Jurkat, Clone E6-1 (cell line): ENCODE measurements around the gene DHRSX.

ENCODE experiments used
- DNase-seq: peaks from one replicate; pipeline ENCODE4 v3.0.0-alpha.2; 2011; ENCODE audit warnings: low read depth, low spot score
- H3K4me3 ChIP-seq: 2 replicates; pipeline ENCODE4 v1.5.1; 2011; ENCODE audit warnings: mild to moderate bottlenecking, low read length, control low read depth, moderate library complexity

The DHRSX gene

GRCh38 chrX:2343413-2343812 lies 157.4 kb downstream of the DHRSX start:
- H3K4me3 ChIP-seq, result no peak overlapping the region
- no peak for DNase-seq

GRCh38 chrX:2342874-2343273 lies 157.9 kb downstream of the DHRSX start:
- no peak for DNase-seq
- no peak overlapping the region for H3K4me3 ChIP-seq

- H3K4me3 ChIP-seq, result no peak overlapping the region
These were observed 158.5 kb downstream of the DHRSX start for GRCh38 chrX:2342281-2342688.

GRCh38 chrX:2340991-2341390 lies 159.8 kb downstream of the DHRSX start:
- no peak overlapping the region for H3K4me3 ChIP-seq
- no peak for DNase-seq

More at GRCh38 chrX:2342281-2342688, 158.5 kb downstream of the DHRSX start:
- no peak for DNase-seq

- DNase-seq, result no peak
- H3K4me3 ChIP-seq, result no peak overlapping the region
These were observed 164.6 kb downstream of the DHRSX start for GRCh38 chrX:2336181-2336580.

- H3K4me3 ChIP-seq, result no peak overlapping the region
- no peak for DNase-seq
These were observed 166.5 kb downstream of the DHRSX start for GRCh38 chrX:2334237-2334636.

GRCh38 chrX:2332252-2332651 lies 168.5 kb downstream of the DHRSX start:
- no peak overlapping the region for H3K4me3 ChIP-seq
- no peak for DNase-seq

GRCh38 chrX:2330910-2331309 lies 169.9 kb downstream of the DHRSX start:
- no peak for DNase-seq
- H3K4me3 ChIP-seq, result no peak overlapping the region

DNA sequence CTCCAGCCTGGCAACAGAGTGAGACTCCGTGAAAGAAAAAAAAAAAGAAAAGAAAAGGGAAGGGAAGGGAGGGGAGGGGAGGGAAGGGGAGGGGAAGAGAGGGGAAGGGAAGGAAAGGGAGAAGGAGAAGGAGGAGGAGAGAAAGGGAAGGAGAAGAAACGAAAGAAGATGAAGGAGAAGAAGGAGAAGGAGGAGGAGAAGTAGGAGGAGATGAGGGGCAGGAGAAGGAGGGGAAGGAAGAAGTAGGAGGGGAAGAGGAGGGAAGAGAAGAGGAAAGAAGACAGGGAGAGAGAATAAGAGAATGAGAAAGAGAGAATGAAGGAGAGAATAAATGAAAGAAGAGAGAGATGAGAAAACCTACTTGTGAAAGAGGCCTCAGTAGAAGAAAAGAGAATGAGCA lies 170.3 kb downstream of the DHRSX start:
- H3K4me3 ChIP-seq, result no peak overlapping the region
- no peak for DNase-seq

DNA sequence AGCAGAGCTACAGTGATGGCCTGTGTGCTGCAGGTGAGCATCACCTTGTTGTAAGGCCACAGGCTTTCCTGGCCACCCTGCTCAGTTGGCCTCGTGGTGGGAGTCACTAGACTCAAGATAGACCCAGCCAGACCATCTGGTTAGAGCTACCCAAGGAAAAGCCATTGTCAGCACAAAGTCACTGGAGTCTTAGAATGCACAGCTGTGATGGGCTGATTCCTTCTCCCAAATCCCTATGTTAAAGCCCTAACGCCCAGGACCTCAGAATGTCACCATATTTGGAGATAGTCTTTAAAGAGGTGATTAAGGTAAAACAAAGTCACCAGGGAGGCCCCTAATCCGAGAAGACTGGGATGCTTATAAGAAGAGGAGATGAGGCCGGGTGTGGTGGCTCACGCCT lies 173.4 kb downstream of the DHRSX start:
- DNase-seq, result no peak
- no peak overlapping the region for H3K4me3 ChIP-seq

DNA sequence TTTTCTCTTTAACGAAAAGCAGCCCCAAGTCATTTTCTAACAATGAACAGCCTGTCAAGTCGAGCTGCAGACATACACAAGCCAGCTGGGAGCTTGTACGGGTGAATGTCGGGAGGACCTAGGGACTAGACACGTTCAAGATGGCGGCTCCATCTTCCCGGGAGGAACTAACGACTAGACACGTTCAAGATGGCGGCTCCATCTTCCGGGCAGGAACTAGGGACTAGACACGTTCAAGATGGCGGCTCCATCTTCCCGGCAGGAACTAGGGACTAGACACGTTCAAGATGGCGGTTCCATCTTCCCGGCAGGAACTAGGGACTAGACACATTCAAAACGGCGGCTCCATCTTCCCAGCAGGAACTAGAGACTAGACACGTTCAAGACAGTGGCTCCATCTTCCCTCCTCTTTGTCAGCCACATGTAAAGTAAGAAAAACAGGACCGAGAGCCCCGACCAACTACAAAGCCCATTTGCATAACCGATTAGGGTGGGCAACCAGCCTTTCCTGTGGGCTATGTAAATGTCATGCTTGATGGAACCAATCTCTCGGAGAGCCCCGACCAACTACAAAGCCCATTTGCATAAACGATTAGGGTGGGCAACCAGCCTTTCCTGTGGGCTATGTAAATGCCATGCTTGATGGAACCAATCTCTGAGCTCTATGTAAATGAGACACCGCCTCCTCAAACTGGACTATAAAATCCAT lies 175.5 kb downstream of the DHRSX start:
- H3K4me3 ChIP-seq, result no peak overlapping the region
- no peak for DNase-seq

DNA sequence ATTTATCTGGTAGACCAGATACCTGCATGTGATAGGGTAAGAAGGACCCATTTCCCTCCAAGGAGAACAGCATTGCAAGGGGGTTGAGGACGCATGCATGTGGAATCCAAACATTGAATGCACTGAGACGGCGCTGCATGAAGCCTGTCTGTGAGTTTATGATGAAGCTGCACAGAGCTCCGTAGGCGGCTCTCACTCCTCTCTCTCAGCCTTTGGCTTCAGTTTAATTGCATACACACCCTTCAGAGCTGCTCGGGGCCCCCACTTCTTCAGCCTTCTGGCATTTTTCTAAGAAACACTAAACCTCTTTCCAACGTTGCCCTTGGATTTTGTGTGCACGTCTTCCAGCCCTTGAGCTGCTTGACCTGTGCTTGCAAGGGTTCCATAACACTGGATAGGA lies 176.6 kb downstream of the DHRSX start:
- DNase-seq, result no peak
- H3K4me3 ChIP-seq, result no peak overlapping the region

DNA sequence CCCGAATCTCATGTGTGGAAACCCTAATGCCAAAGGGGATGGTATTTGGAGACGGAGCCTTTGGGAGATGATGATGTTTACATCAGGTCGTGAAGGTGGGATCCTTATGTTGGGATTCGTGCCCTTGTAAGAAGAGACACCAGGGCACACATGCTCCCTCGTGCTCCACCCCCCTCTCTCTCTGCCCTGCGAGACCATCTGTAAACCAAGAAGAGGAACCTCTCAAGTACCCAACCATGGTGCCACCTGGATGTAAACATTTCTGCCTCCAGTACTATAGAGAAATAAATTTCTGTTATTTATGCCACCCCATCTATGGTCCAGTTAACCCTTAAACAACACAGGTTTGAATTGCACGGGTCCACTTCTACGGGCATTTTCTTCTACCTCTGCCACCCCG lies 179.4 kb downstream of the DHRSX start:
- no peak for DNase-seq
- H3K4me3 ChIP-seq, result no peak overlapping the region

GRCh38 chrX:2320580-2321327 lies 180.0 kb downstream of the DHRSX start:
- no peak for DNase-seq
- no peak overlapping the region for H3K4me3 ChIP-seq

DNA sequence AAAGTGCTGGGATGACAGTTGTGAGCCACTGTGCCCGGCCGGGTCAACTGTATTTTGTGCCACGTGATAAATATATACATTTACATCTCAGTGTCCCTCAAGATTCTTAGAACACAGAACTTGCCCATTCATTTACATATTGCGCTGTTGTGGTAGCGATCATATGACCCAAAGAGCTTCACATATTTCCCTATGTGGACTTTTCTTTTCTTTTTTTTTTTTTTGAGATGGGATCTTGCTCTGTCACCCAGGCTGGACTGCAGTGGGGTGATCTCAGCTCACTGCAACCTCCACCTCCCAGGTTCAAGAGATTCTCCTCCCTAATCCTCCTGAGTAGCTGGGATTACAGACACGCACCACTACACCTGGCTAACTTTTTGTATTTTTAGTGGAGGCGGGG lies 180.7 kb downstream of the DHRSX start:
- H3K4me3 ChIP-seq, result no peak overlapping the region
- no peak for DNase-seq

DNA sequence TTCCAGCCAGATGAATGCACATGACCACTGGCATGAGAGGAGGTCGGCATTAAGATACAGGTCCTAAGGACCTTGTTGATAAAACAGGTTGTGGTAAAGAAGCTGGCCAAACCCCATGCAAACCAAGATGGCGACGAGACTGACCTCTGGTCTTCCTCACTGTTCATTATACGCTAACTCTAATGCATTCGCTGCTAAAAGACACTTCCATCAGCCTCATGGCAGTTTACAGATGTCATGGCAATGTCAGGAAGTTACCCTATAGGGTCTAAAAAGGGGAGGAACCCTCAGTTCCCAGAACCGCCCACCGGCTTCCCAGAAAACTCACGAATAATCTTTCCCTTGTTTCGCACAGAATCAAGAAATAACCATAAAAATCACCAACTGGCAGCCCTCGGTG lies 182.4 kb downstream of the DHRSX start:
- DNase-seq, result no peak

GRCh38 chrX:2317527-2318055 lies 183.2 kb downstream of the DHRSX start:
- no peak overlapping the region for H3K4me3 ChIP-seq
- no peak for DNase-seq

More for the DNA sequence above, 182.4 kb downstream of the DHRSX start:
- H3K4me3 ChIP-seq, result no peak overlapping the region

DNA sequence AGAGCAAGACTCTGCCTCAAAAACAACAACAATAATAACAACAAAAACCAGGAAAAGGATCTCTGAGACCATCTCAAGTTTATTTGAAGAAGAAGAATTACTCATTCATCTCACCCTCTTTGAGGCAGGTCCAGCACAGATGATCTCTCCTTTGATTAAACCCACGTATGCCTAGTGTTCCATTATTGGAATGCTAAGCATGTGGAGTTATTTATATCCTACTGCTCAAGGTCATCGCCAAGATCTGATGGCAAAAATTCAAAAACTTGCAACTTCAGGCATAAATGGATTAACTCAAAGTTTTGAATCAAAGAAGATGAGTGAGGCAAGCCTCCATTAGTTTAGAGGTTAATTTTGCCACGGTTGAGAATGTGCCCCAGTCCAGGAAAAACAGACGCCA lies 184.2 kb downstream of the DHRSX start:
- H3K4me3 ChIP-seq, result no peak overlapping the region
- no peak for DNase-seq

- DNase-seq, result no peak
- H3K4me3 ChIP-seq, result no peak overlapping the region
These were observed 185.3 kb downstream of the DHRSX start for GRCh38 chrX:2315434-2315833.

- H3K4me3 ChIP-seq, result no peak overlapping the region
- DNase-seq, result no peak
These were observed 185.9 kb downstream of the DHRSX start for GRCh38 chrX:2314831-2315365.
